ENCODE results near the gene GREB1. TPM values are rescaled to one million over a fixed set of nuclear protein-coding genes. Genes with fewer than 3 reads are reported as not detected.

The GREB1 gene
- total RNA-seq, 2 donors from 2014 or later, result 3.1 to 7.6 TPM

DNA sequence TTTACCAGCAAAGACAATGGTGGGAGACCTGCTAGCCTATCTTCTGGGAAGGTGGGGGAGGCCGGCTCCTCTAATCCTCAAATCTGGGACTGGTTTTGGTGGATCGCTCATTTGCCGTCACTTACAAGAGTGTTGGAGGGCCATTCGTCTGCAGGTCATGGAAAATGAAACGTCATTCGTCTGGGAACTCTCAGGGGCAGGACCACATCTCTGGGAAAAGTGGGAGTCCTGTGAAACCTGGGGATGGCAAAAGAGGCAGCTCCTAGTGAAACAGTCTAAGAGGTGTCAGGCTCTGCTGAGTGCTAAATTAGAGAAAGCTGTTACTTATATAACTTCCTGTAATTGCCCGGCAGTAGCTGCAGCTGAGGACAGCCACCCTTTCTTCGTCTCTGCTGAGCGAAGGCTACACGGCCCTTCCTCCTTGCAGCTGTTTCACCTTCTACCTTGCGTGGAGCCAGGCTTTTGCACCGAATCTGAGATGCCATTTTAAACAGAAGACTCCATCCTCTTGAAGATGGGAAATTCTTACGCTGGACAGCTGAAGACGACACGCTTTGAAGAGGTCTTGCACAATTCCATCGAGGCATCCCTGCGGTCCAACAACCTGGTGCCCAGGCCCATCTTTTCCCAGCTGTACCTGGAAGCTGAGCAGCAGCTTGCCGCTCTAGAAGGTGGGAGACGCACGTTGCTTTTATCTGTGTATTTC lies 22.4 kb downstream of the GREB1 start:
- no peak for DNase-seq (ENCODE audit: low spot score)
- Histone ChIP-seq H3K27ac (peak overlapping the region in 1 of 2 donors; percentile 35), H3K4me3 (no peak overlapping the region), H3K36me3 (no peaks in the 10 kb centered on the region), H3K4me1 (no peaks in the 10 kb centered on the region), H3K9me3 (no peaks in the 10 kb centered on the region), H3K27me3 (no peaks in the 10 kb centered on the region)
- TF ChIP-seq, protein P1, sequence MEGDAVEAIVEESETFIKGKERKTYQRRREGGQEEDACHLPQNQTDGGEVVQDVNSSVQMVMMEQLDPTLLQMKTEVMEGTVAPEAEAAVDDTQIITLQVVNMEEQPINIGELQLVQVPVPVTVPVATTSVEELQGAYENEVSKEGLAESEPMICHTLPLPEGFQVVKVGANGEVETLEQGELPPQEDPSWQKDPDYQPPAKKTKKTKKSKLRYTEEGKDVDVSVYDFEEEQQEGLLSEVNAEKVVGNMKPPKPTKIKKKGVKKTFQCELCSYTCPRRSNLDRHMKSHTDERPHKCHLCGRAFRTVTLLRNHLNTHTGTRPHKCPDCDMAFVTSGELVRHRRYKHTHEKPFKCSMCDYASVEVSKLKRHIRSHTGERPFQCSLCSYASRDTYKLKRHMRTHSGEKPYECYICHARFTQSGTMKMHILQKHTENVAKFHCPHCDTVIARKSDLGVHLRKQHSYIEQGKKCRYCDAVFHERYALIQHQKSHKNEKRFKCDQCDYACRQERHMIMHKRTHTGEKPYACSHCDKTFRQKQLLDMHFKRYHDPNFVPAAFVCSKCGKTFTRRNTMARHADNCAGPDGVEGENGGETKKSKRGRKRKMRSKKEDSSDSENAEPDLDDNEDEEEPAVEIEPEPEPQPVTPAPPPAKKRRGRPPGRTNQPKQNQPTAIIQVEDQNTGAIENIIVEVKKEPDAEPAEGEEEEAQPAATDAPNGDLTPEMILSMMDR (IDR thresholded peaks at IDR 0.05), result no peak

DNA sequence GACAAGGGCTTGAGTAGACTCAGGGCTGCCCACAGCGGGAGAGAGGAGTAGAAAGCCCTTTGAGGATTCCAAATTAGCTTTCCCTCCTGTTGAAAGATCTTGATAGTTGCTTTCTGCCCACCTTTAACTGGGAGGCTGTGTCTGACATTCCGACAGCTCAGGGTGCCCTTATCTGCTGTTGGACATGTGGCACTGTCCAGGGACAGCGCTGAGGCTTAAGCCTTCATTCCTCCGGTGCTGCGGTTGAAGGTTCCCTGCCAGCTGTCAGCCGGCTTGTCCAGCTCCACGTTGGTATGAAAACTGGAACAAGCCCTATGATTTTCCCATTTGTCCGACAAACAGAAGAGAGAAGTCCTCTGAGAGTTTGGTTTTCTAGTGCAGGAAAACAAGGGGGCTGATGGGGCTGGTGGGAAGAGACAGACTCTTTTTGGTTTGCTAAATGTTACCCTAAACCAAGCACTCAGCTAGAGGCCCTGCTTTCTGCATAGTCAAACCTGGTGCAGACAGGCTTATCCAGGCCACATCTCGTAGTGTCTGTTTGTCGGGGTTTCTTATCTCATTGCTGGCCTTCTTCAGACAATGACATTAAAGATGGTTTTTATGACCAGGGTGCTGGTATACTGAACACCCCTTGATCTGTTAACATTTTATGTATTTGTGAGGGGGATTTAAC lies 24.5 kb downstream of the GREB1 start:
- TF ChIP-seq, protein P1 (IDR thresholded peaks at IDR 0.05), result no peak
- H3K4me1 ChIP-seq, result no peaks in the 10 kb centered on the region
- H3K27ac ChIP-seq, result peak overlapping the region; percentile 58 to 77
- no peak for DNase-seq (ENCODE audit: low spot score)
- no peak overlapping the region for H3K4me3 ChIP-seq
- no peaks in the 10 kb centered on the region for H3K27me3 ChIP-seq
- H3K9me3 ChIP-seq, result no peaks in the 10 kb centered on the region
- H3K36me3 ChIP-seq, result no peaks in the 10 kb centered on the region

DNA sequence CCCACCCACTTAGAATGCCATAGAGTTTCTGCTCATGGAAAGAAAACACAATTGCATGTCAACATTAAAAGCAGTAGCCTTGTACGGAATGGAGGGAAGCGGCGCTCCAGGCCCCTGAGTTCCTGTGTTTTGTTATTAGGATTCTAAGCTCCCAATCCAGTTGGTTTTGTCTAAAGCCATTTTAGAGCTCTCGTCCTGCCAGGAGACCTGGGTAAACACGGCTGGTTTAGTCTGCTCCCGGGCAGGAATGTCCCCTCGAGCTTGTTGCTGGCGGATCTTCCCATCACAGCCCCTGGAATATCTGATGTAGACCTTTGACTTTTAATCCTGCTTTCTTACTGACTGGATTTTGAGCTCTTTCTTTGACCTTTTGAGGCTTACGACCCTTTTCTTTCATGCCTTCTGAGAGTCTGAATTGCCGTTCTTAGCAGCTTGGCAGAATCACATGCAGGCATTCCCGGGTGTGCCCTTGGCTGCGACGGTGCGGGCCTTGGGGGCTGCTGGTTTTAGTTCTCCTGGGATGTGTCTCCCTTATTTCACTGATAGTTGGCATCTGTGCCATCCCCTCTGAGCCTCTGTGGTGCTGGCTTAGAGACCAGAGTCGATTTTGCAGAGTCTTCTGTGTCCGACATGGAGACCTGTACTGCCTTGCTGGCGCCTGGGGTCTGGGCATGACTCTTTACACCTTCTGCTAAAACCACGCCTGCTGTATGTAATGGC lies 25.4 kb downstream of the GREB1 start:
- Histone ChIP-seq H3K36me3 (no peaks in the 10 kb centered on the region), H3K27ac (peak overlapping the region in 1 of 2 donors; percentile 77), H3K4me3 (no peak overlapping the region), H3K9me3 (no peaks in the 10 kb centered on the region), H3K27me3 (no peaks in the 10 kb centered on the region), H3K4me1 (no peaks in the 10 kb centered on the region)
- no peak for DNase-seq (ENCODE audit: low spot score)
- TF ChIP-seq, protein P1 (IDR thresholded peaks at IDR 0.05), result no peak

DNA sequence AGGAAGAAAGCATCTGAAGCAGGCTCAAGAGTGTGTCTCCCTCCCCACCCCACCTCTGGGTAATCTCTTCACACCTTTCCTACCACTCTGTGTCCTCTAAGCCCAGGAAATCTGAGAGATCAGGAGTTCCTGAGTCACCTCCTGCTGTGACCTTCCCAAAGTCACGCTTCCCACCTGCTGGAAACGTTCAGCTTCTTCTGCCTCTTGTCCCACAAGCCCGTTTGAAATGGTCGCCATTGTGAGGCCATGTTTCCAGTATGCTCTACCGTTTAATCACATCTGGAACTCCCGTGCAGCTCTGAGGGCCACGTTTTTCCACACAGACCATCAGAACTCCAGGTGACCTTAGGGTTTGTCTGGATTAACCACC lies 25.9 kb downstream of the GREB1 start:
- Histone ChIP-seq H3K4me3 (no peak overlapping the region), H3K4me1 (no peaks in the 10 kb centered on the region), H3K27me3 (no peaks in the 10 kb centered on the region), H3K27ac (no peak overlapping the region), H3K36me3 (no peaks in the 10 kb centered on the region), H3K9me3 (no peaks in the 10 kb centered on the region)
- DNase-seq (ENCODE audit: low spot score), result no peak
- TF ChIP-seq, protein P1 (IDR thresholded peaks at IDR 0.05), result no peak

DNA sequence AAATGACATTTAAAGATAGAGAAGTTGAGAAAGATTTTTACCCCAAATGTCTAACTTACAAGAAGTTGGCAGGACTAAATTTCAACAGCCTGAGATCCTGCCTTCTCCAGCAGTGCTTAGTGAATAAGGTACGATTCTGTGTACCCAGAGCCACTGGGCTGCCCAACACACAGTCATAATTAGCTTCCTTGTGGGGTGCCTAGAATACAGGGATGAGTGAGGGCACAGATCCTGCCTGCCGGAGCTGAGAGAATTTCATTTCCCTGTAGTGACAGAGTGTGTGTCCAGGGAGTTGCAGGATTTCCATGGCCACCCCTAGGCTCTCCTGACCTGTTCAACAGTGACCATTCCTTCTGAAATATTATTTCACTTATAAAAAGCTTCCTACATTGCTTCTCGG lies 27.0 kb downstream of the GREB1 start:
- Histone ChIP-seq H3K9me3 (no peaks in the 10 kb centered on the region), H3K4me3 (no peak overlapping the region), H3K27me3 (no peaks in the 10 kb centered on the region), H3K4me1 (no peaks in the 10 kb centered on the region), H3K36me3 (no peaks in the 10 kb centered on the region), H3K27ac (no peak overlapping the region)
- TF ChIP-seq, protein P1 (IDR thresholded peaks at IDR 0.05), result no peak
- DNase-seq (ENCODE audit: low spot score), result no peak
